Cortex of kidney (tissue), 1 donor: Measurements from ENCODE around the gene EIF5A2.
"Not testable (repeated sequence)": the region's sequence is repeated elsewhere in the genome, so short reads cannot be mapped to it uniquely, and the experiment has no call there.

Experiments used
- DNase-seq: peaks from one replicate; lab custom pipeline; 2025; lab: John Stamatoyannopoulos, UW

Gene EIF5A2

DNA sequence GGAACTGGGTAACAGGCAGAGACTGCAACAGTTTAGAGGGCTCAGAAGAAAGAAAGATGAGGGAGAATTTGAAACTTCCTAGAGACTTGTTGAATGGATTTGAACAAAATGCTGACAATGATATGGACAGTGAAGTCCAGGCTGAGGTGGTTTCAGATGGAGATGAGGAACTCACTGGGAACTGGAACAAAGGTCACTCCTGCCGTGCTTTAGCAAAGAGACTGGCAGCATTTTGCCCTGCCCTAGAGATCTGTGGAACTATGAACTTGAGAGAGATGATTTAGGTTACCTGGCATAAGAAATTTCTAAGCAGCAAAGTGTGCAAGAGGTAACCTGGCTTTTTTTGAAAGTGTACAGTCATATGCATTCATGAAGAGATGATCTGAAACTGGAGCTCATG is 11.7 kb downstream of the EIF5A2 start:
- DNase-seq, result no peak

DNA sequence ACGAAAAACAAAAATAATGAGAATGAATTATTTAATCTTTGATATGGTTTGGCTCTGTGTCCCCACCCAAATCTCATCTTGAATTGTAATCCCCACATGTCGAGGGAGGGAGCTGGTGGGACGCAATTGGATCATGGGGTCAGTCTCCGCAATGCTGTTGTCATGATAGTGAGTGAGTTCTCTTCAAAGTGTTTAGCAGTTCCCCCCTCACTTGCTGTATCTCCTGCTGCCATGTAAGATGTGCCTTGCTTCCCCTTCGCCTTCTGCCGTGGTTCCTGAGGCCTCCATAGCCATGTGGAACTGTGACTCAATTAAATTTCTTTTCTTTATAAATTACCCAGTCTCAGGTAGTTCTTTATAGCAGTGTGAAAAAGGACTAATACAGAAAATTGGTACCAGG is 12.1 kb downstream of the EIF5A2 start:
- not testable (repeated sequence) for DNase-seq

DNA sequence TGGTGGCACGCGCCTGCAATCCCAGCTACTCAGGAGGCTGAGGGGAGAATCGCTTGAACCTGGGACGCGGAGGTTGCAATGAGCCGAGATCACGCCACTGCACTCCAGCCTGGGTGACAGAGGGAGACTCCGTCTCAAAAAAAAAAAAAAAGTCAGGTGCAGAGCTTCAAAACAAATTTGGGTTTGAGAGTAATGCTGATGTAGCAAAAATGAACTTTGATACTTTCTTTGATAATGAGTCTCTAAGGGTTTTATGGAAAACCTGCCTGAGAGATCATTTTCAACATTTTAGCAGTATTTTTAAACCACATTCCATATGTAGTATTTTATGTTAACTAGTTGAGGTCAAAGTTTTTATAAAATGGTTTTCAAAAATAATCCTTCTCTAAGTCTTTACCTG is 14.5 kb downstream of the EIF5A2 start:
- DNase-seq, result no peak

DNA sequence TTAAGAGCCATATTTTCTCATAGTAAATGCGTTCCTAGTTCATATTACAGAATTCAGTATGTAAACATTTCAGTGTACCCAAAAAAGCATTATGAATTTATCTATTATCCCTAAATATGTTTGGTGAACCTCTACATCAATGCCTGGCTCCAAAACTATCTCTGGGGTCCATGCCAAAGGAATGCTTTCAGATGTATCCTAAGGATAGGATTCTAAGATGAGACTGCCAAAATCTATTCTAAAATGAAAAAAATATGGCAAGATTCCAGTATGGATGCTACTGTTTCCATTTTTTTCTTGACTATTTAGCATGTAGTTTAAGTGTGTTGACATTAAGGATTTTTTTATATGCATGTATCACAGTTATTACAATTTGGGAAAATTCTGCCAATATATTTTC is 18.8 kb downstream of the EIF5A2 start:
- DNase-seq, result no peak

DNA sequence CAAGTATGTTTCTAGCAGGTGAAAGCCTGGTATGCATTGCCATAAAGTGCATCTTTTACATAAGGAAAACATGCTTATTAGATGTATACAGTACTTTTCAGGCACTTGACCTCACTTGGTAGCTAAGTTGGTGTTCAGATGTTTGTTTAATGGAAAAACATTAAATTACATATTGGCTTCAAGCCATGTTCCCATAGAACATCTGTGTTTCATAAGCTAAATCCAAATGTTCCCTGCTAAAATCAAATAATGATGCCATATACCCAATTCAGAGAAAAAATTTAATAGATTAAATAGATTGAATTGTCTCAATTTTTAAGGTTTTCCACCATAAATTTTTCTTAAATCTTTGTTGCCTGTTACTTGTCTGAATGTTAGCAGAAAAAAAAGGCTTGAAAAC is 19.3 kb downstream of the EIF5A2 start:
- DNase-seq, result no peak

DNA sequence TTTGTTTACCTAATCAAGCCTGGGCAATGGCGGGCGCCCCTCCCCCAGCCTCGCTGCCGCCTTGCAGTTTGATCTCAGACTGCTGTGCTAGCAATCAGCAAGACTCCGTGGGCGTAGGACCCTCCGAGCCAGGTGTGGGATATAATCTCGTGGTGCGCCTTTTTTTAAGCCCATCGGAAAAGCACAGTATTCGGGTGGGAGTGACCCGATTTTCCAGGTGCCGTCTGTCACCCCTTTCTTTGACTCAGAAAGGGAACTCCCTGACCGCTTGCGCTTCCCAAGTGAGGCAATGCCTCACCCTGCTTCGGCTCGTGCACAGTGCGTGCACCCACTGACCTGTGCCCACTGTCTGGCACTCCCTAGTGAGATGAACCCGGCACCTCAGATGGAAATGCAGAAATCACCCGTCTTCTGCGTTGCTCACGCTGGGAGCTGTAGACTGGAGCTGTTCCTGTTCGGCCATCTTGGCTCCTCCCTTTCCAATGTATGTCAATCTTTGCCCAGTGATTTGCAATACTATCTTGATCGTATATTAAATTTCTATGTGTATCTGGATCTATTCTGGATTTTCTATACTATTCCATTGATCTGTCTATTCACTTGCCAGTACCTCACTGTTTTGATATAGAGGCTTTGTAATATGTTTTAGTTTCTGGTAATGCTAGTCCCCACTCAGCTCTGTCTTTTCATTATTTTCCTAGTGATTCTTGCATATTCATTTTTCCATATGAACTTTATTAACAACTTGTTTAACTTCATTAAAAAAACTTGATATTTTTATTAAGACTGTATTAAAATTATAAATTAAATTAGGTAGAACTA is 24.1 kb downstream of the EIF5A2 start:
- not testable (repeated sequence) for DNase-seq

DNA sequence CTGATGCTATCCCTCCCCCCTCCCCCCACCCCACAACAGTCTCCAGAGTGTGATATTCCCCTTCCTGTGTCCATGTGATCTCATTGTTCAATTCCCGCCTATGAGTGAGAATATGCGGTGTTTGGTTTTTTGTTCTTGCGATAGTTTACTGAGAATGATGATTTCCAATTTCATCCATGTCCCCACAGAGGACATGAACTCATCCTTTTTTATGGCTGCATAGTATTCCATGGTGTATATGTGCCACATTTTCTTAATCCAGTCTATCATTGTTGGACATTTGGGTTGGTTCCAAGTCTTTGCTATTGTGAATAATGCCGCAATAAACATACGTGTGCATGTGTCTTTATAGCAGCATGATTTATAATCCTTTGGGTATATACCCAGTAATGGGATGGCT is 29.7 kb downstream of the EIF5A2 start:
- DNase-seq, result not testable (repeated sequence)

DNA sequence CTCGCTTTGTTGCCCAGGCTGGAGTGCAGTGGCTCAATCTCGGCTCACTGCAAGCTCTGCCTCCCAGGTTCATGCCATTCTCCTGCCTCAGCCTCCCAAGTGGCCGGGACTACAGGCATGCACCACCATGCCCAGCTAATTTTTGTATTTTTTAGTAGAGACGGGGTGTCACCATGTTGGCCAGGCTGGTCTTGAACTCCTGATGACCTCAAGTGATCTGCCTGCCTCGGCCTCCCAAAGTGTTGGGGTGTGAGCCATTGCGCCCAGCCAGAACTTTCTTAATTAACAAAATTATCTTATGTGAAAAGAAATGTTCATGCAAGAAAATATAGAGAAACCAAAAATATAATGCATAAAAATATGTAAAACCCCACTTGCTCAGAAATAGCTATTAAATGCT is 31.1 kb downstream of the EIF5A2 start:
- not testable (repeated sequence) for DNase-seq

DNA sequence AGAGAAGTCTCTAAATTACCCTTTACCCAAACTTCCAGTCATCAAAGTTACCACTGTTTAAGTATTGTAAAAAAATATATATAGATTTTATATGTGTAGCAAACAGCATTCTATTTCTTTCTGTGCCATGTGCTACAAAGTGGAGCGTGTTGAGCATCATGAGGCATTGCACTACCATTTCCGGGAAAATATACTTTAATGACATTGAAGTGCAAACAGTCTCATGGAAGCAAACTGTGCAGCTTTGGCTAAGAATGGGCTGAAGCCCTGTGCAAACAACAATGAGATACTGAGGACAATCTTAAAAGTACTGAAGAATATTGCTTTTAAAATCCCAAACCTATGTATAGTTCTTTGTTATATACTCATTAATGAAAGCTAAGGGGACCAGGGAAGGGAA is 31.9 kb downstream of the EIF5A2 start:
- DNase-seq, result no peak

DNA sequence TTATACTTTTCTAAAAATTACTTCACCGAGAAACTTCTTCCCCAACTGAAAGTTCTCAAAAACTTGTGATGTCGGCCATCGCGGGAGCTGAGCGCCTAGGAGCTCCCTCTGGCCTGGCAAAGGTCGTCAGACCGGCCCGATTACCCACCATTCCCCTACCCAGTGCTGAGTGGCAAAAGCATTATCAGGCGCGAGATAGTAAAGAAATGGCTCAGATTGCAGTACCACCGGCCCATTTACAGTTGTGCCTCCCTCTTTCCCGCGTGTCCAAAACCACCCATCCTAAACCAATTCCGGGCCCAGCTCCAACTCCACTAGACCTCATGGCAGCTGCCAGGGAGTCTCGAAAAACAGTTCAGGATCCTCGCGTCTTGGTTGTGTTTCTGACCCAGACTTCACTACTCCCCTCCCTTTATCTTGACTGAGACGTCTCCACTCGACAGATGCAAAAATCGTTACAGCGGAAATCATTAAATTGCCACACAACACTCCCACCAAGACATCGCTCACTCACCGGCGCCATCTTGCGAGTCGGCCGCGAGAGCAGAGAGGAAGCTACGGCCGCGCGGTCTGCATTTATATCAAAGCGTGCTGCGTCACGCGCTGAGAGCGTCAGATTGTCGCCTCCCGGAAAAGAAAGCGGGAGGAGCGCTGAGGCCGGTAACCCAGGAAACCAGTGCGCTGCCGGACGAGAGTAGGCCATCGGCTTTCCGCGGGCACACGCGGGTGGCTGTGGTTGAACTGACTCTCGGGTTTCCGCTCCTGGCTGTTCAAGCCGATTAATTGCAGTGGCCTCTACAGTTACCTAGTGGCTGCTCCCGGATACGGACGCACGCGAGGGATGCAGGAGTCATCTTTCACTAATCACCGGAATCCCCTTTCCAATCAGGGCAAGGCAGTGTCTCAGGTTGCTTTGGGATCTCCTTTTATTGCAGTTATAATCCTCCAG is 38.5 kb downstream of the EIF5A2 start, which contains the start of gene RPL22L1:
Gene RPL22L1, minus strand, starts transcription at position 551 of the 949 bp plus-strand sequence. Its CDS starts 28 bp downstream, at position 523.
- no peak for DNase-seq

DNA sequence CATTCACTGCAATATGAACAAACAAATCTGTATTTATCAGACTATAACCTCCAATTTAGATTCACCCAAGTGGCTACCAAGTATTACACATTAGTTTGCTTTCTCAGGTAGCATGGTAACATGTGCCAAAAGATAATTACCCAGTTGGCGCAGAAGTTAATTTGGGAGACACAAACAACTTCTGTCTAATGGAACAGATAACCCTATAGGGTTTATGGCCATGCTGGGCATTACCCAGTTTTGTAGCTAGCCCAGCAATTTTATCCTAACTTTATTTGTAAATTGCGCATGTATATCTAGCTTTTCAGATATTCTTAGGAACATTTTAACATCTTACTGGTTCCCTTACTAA is 39.2 kb downstream of the EIF5A2 start:
- DNase-seq, result no peak

DNA sequence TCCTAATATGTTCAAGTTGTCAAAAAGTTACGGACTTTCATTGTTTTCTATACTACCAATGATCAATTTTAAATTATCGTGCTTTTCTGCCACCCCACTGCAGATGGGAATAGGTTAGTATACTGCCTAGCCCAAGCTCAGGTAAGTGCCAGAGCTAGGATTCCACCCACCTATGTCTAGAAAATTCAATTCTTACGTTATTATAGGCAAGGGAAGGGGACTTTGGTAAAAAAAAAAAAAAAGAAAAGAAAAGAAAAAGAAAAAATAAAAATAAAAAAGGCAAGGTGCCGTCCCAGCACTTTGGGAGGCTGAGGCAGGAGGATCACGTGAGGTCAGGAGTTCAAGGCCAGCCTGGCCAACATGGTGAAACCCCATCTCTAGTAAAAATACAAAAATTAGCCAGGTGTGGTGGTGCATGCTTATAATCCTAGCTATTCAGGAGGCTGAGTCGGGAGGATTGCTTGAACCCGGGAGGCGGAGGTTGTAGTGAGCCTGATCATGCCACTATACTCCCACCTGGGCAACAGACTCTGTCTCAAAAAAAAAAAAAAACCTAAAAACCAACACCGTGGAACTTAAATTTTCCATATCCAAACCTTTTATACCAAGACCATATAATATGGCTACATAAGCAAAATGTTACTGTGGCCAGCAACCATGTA is 39.7 kb downstream of the EIF5A2 start:
- no peak for DNase-seq

DNA sequence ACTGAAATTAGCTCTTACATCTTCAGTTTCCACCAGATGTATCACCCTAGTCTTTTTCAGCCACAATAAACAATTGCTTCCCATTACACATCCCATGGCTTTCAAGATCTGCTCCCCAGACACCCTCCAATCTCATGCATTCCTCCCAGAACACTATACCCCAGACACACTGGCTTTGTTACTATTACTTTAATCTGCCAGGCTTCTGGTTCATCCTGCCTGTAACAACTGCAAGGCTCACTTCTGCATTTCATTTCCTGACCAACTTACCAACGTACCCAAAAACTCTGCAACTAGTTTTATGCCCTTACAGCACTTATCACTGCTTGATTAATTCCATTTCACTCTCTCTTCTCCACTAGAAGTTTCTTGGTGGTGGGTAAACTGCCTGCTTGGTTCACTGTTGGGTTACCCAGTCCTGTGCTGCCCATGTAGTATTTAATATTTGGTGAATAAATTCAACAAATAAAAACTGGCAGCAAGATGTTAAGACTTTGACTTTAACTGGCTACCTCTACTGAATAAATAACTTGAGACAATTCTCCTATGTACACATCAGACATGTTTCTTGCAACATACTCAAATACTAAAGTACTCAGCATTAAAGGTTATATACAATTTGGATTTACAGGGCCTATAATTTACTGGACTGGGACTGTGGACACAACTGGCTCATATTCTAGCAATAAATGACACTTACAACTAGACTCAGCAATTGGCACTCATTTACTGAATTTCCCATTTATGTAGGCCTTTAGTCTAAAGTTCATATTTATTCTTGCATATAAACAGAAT is 41.1 kb downstream of the EIF5A2 start:
- DNase-seq, result no peak

DNA sequence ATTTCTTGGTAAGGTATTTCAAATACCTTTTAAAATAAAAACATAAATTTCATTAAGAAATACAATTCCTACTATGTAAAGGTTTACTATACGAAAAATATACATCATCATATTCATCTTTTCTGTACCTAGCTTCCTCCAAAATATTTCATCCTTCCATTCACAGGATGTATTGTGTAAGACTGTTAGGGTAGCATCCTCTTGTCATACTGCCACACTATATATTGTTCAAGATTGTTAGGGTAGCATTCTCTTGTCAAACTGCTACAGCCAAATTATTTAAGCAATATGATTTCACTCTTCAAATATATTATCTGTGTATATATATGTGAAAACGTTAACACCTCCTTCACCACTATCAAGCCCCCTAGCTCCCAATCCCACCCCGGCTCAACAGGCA is 41.9 kb downstream of the EIF5A2 start:
- no peak for DNase-seq

DNA sequence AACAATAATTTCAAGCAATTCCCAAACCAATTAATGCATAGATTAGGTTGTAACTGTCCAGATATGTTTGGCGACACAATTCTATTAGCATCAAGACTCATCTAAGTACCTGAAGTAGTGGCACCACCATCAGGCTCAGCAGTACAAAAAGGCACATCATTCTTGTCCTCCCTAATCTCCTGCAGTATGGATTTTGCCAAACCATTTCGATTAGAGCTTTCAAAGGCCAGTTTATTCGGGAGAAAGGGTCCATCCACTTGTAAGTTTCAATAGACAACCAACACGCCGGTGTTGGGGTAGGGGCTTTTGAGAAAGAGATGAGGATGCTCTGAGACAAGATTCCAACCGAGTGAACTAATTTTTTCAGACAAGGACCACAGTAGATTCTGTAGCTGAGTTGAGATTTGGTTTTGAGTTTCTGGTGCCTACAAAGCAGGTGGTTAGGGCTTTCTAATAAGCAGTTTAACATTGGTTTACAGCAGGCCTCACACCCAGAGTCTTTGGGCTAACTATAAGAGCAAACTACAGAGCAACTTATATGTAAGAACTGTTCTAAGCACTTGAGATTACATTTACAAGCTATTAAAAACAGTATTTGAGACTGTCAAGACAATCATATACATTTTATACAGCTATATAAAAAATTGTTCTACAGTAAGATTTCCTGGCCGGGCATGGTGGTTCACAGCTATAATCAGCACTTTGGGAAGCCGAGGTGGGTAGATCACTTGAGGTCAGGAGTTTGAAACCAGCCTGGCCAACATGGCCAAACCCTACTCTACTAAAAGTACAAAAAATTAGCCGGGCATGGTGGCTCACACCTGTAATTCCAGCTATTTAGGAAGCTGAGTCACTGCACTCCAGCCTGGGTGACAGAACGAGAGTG is 43.0 kb downstream of the EIF5A2 start:
- no peak for DNase-seq

DNA sequence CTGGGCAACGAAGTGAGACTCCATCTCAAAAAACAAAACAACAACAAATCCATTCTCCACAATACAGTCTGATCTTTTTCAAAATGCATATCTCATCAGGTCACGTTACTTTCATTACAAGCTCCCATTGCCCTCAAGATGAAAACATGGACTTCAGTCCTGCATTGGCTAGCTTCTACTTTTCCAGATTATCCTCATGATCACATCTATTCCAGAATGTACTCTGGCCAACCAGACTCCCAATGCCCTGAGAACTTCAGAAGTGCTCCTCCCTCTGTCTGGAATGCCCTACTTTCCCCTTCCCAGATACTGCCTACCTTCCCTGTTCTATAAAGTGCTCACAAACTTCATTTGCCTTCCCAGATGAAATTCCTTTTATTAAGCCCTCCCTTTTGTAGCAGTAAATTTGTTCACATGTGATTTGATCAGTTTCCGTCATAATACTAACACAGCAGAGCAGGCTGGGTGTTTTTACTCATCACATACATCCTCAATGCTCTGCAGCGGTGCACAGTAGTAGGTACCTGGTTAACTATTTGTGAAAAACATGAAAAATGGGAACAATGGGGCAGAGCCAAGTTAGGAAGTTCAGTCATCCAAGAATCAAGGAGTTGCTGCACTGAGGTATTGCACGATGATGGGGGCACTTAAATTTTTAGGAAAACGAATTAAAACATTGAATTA is 43.8 kb downstream of the EIF5A2 start:
- DNase-seq, result no peak

DNA sequence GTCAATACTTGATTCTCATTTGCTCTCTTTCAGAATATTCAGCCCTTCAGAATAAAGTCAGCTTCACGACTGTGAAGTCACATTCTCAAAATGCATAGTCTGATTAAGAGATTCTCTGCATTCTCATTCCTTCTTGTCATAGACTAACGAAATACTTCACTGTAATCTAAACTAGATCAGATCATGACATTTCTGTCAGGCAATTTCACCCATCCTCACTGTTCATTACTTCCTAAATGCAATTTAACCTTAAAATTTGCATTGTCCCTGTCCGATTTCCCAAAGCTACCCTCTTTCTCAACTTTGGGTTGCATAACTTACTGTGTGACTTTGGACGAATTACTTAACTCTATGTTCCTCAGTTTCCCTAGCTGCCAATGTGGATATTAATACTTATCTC is 44.6 kb downstream of the EIF5A2 start:
- no peak for DNase-seq

DNA sequence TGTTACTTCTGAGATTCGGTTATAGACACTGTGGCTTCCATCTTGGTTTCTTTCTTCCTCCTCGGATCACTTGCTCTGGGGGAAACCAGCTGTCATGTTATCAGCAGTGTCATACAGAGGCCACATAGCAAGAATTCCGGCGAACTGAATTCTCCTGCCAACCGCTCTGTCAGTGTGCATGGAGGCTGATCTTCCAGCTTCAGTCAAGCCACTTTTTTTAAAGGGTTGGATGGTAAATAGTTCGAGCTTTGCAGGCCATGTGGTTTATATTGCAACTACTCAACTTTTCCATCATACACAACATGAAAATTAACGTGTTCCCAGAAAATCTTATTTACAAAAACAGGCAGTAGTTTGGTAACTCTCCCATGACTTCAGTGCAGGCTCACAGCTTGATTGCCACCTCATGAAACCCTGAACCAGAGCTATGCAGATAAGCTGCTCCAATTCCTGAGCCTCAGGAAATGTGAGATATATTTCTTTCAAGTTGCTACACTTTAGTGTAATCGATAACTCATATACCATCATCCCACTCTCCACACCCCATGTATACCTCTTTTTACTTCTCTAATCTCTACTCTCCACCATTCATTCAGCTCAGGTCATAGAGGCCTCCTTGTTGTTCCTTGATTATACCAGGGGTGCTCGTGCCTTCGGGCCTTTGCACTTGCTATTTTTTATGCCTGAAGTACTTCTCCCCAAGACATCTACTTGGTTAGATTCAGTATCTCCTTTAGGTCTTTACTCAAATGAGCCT is 45.6 kb downstream of the EIF5A2 start:
- DNase-seq, result no peak

DNA sequence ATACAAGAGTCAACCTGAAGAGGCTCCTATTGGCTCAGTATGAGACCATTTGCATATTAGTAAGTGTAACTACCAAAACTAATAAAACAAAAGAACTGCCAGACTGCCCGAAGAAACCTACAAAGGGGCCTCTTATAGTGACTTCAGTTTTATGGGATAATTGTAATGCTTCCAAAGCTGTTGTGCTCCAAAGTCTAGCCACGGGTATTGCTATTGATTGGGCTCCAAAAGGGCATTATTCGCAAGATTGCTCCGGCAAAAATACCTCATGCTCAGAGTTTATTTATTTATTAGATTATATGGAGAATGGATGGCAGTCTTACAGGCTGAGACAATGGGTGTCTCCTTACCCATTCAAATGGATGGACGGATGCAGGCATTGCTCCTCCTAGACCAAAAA is 49.8 kb downstream of the EIF5A2 start:
- no peak for DNase-seq
